Neutrophil (primary cell): ENCODE measurements around the gene ACTR6.
"Not testable (repeated sequence)": the region's sequence is repeated elsewhere in the genome, so short reads cannot be mapped to it uniquely, and the experiment has no call there.

Experiments used
- H3K27ac ChIP-seq: fragments of 200-600 bp; sonication (generic); 2 replicates; pipeline ENCODE4 v1.5.1; 2016; ENCODE audit warnings: mild to moderate bottlenecking, moderate library complexity
- H3K27me3 ChIP-seq: fragments of 200-600 bp; sonication (generic); 2 replicates; pipeline ENCODE4 v1.6.0; 2016; ENCODE audit warnings: mild to moderate bottlenecking
- H3K36me3 ChIP-seq: fragments of 200-600 bp; sonication (generic); 2 replicates; pipeline ENCODE4 v1.5.1; 2017
- H3K4me1 ChIP-seq, 2 experiments: fragments of 200-600 bp in 1 of 2; sonication (generic) in 1 of 2; 1 replicate in 1 of 2; 2 replicates in 1 of 2; pipeline versions ENCODE4 v1.5.1 to v1.6.1; 2013 to 2016; ENCODE audit warnings: low read depth in 1 of 2, low read length in 1 of 2, mild to moderate bottlenecking in 1 of 2, moderate library complexity in 1 of 2; ENCODE audit not compliant: control insufficient read depth in 1 of 2, insufficient read depth in 1 of 2
- H3K4me3 ChIP-seq, 2 experiments: fragments of 200-600 bp in 1 of 2; sonication (generic) in 1 of 2; 1 replicate in 1 of 2; 2 replicates in 1 of 2; pipeline ENCODE4 v1.5.1; 2013 to 2016; ENCODE audit warnings: low read depth in 1 of 2, low read length in 1 of 2, mild to moderate bottlenecking in 1 of 2, moderate library complexity in 1 of 2
- H3K9me3 ChIP-seq: fragments of 200-600 bp; sonication (generic); 2 replicates; pipeline ENCODE4 v1.5.1; 2016
- CTCF ChIP-seq: fragments of 200-600 bp; sonication (generic); IDR thresholded peaks from 2 replicates; pipeline ENCODE4 v1.5.1; 2016; ENCODE audit warnings: antibody characterized with exemption

ACTR6 gene

GRCh38 chr12:100216337-100216736 is 15.7 kb downstream of the ACTR6 start:
- TF ChIP-seq CTCF: no peak
- H3K9me3 ChIP-seq: no peaks in the 10 kb centered on the region
- no peak overlapping the region for H3K4me3 ChIP-seq
- no peak overlapping the region for H3K27ac ChIP-seq
- H3K27me3 ChIP-seq: no peaks in the 10 kb centered on the region
- peaks cover 0 to 7% of the 10 kb centered on the region in 2 experiments for H3K4me1 ChIP-seq
- peaks cover 47% of the 10 kb centered on the region for H3K36me3 ChIP-seq

GRCh38 chr12:100219328-100220109 is 18.9 kb downstream of the ACTR6 start:
- no peaks in the 10 kb centered on the region for H3K27me3 ChIP-seq
- peaks cover 51% of the 10 kb centered on the region for H3K36me3 ChIP-seq
- H3K4me3 ChIP-seq: no peak overlapping the region
- peaks cover 0 to 7% of the 10 kb centered on the region in 2 experiments for H3K4me1 ChIP-seq
- no peak overlapping the region for H3K27ac ChIP-seq
- no peaks in the 10 kb centered on the region for H3K9me3 ChIP-seq
- TF ChIP-seq CTCF: no peak

- Histone ChIP-seq H3K36me3 (peaks cover 60% of the 10 kb centered on the region), H3K4me3 (no peak overlapping the region), H3K27ac (no peak overlapping the region), H3K27me3 (no peaks in the 10 kb centered on the region), H3K9me3 (no peaks in the 10 kb centered on the region), H3K4me1 (no peaks in the 10 kb centered on the region)
- TF ChIP-seq CTCF: no peak
These were observed 20.9 kb downstream of the ACTR6 start for GRCh38 chr12:100221523-100221922.

GRCh38 chr12:100222173-100222572 is 21.6 kb downstream of the ACTR6 start:
- not testable (repeated sequence) for H3K27me3 ChIP-seq, H3K4me3 ChIP-seq, H3K27ac ChIP-seq, H3K4me1 ChIP-seq, H3K9me3 ChIP-seq
- H3K36me3 ChIP-seq: peaks cover 60% of the 10 kb centered on the region

GRCh38 chr12:100225491-100225890 is 24.9 kb downstream of the ACTR6 start:
- TF ChIP-seq CTCF: no peak
- Histone ChIP-seq H3K4me1 (peaks cover 3 to 8% of the 10 kb centered on the region in 2 experiments), H3K36me3 (peaks cover 37% of the 10 kb centered on the region)

GRCh38 chr12:100229036-100229635 is 28.5 kb downstream of the ACTR6 start:
- no peak for TF ChIP-seq CTCF
- Histone ChIP-seq H3K9me3 (no peaks in the 10 kb centered on the region), H3K4me1 (peaks cover 3 to 8% of the 10 kb centered on the region in 2 experiments), H3K27ac (no peak overlapping the region), H3K27me3 (no peaks in the 10 kb centered on the region), H3K36me3 (peaks cover 17% of the 10 kb centered on the region), H3K4me3 (no peak overlapping the region)

More at GRCh38 chr12:100225491-100225890, 24.9 kb downstream of the ACTR6 start:
- H3K9me3 ChIP-seq: no peaks in the 10 kb centered on the region
- no peak overlapping the region for H3K27ac ChIP-seq
- H3K27me3 ChIP-seq: no peaks in the 10 kb centered on the region
- H3K4me3 ChIP-seq: no peak overlapping the region
